Measurements from ENCODE around the gene CDC42BPB. TPM values are rescaled to one million over a fixed set of nuclear protein-coding genes. Genes with fewer than 3 reads are reported as not detected.

Gene CDC42BPB
- total RNA-seq, 1 experiment from 2014 or later, result 103 TPM

- DNase-seq, result no peak
- H3K4me2 ChIP-seq (ENCODE audit: insufficient read depth, insufficient read length, low read length), result no peak overlapping the region
These were observed 44.1 kb upstream of the CDC42BPB start for GRCh38 chr14:103101257-103101962.

More at GRCh38 chr14:103101257-103101962, 44.1 kb upstream of the CDC42BPB start:
- Histone ChIP-seq H2AFZ (ENCODE audit: low read length) (no peak overlapping the region), H4K8ac (replicated peaks; ENCODE audit: insufficient read length, low read depth, low read length) (no peak overlapping the region), H3K4me1 (ENCODE audit: insufficient read depth, low read length) (no peaks in the 10 kb centered on the region), H3K27ac (ENCODE audit: insufficient read length, low read depth, low read length) (no peak overlapping the region), H2BK120ac (ENCODE audit: low read depth, low read length, poor library complexity, severe bottlenecking) (no peak overlapping the region), H4K20me1 (ENCODE audit: control insufficient read depth, insufficient read depth, insufficient read length) (no peaks in the 10 kb centered on the region), H4K5ac (ENCODE audit: insufficient read length, low read depth, low read length) (no peak overlapping the region), H3K14ac (ENCODE audit: insufficient read depth, low read length) (no peak overlapping the region), H2BK20ac (ENCODE audit: low read depth, low read length, poor library complexity, severe bottlenecking) (no peak overlapping the region), H2BK15ac (ENCODE audit: low read depth, low read length) (no peak overlapping the region), H2BK12ac (ENCODE audit: insufficient read length, low read depth, low read length) (no peak overlapping the region), H3K79me2 (ENCODE audit: insufficient read depth, low read length) (no peaks in the 10 kb centered on the region), H3K9me3 (ENCODE audit: control insufficient read depth, low read depth, low read length) (no peaks in the 10 kb centered on the region), H3T11ph (ENCODE audit: low read length) (no peak overlapping the region), H3K4ac (ENCODE audit: low read depth, low read length) (no peak overlapping the region), H3K23me2 (ENCODE audit: insufficient read length, low read depth, low read length, poor library complexity, severe bottlenecking) (no peaks in the 10 kb centered on the region), H4K91ac (ENCODE audit: insufficient read length, low read depth, low read length) (no peak overlapping the region), H2BK5ac (ENCODE audit: insufficient read length, low read length) (no peak overlapping the region), H3K9ac (ENCODE audit: extremely low read depth, insufficient read length, low read length) (no peak overlapping the region), H3K27me3 (ENCODE audit: insufficient read depth, low read length) (no peaks in the 10 kb centered on the region), H2AK5ac (ENCODE audit: insufficient read length, low read length) (no peak overlapping the region), H3K79me1 (ENCODE audit: insufficient read depth, low read depth, low read length, poor library complexity, severe bottlenecking) (no peaks in the 10 kb centered on the region), H3K23ac (ENCODE audit: insufficient read length, low read depth, low read length) (no peak overlapping the region), H3K18ac (ENCODE audit: insufficient read length, low read depth, low read length) (no peak overlapping the region), H3K56ac (ENCODE audit: insufficient read length, low read depth, low read length) (no peak overlapping the region)
- Mint-ChIP-seq H3K27me3 (ENCODE audit: low read depth) (peaks cover 36% of the 10 kb centered on the region), H3K27ac (0 out of 7 replicates have a peak overlapping the region, but pooled peaks of 1 of the 3 experiments have one; percentile 15), H3K4me1 (peaks cover 14 to 36% of the 10 kb centered on the region in 2 experiments), H3K9me3 (no peaks in the 10 kb centered on the region), H3K4me3 (no peak overlapping the region), H3K36me3 (ENCODE audit: insufficient read depth in 1 of 3, low read depth in 3 of 3) (no peaks in the 10 kb centered on the region; a peak in 1 of 7 replicates)
- TF ChIP-seq CTCF (conservative IDR thresholded peaks at IDR 0.05), result no peak
- WGBS (ENCODE audit: extremely low coverage, insufficient read length, low lambda C conversion rate), result no CpG with 5 or more reads among the region's 11 CpGs

Data from H9 (cell line).